Stimulated activated CD8-positive, alpha-beta memory T cell treated with anti-CD3 and anti-CD28 coated beads, Interleukin-7, amount 100 ng/mL, for 4 hours (primary cell): ENCODE results near the gene SLAMF6.
"Not testable (repeated sequence)": the region's sequence is repeated elsewhere in the genome, so short reads cannot be mapped to it uniquely, and the experiment has no call there.

Experiments
- DNase-seq, 2 donors: peaks; one replicate each; pipeline ENCODE4 v3.0.0-alpha.2; 2020; ENCODE audit warnings: low read depth in 2 of 2

Gene SLAMF6

GRCh38 chr1:160522622-160523345 lies at the start of gene SLAMF6:
Gene SLAMF6 (minus strand): TSS chr1:160523255. CDS start chr1:160523192, 63 bp downstream.
- DNase-seq: peak in 1 of 2 donors; percentile 9

- DNase-seq: no peak
Measured at GRCh38 chr1:160570840-160571239, 47.8 kb upstream of the SLAMF6 start.

DNA sequence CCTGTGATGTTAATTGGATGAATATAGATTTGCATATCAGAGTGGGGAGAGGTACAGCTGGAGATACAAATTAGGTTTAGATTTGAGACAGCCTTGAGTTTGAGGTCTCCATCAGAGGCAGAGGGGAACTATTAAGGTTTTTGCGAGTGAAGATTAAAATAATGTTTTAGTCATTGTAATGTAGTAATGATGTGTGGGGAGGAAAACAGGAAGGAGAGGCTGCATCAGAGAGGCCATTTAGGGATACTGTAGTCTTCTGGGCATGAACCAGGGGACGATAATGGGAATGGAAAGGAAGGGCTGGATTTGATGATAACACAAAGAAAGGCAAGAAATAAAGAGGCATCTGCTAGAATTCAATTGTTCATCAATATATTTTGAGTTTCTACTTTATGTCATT lies 46.8 kb upstream of the SLAMF6 start:
- DNase-seq: no peak

GRCh38 chr1:160567858-160568682 lies 45.0 kb upstream of the SLAMF6 start:
- peak; percentile 68 to 77 for DNase-seq

DNA sequence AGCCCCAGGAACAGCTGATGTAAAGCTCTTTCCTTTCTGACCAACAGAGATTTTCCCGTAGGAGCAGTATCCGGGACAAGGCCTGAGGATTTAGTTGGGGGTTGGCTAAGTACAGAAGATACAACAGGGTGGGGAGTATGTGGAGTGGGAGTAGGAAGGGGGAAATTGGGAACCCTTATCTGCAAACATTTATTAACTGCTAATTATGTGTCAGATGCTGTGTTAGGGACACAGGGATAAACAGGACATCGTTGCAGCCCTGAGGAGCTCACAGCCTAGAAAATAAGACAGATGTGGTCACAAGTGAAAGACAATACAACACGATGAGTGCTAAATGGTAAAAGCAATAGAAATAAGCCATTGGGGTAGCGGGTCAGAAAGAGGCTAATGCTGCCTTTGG lies 44.3 kb upstream of the SLAMF6 start:
- no peak for DNase-seq

GRCh38 chr1:160565564-160565963 lies 42.5 kb upstream of the SLAMF6 start:
- no peak for DNase-seq

DNA sequence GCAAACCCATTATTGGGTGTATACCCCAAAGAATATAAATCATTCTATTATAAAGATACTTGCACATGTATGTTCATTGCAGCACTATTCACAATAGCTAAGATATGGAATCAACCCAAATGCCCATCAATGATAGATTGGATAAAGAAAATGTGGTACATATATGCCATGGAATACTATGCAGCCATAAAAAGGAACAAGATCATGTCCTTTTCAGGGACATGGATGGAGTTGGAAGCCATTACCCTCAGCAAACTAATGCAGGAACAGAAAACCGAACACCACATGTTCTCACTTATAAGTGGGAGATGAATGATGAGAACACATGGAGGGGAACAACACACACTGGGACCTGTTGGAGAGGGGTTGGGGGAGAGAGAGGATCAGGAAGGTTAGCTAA lies 40.2 kb upstream of the SLAMF6 start:
- not testable (repeated sequence) for DNase-seq

DNA sequence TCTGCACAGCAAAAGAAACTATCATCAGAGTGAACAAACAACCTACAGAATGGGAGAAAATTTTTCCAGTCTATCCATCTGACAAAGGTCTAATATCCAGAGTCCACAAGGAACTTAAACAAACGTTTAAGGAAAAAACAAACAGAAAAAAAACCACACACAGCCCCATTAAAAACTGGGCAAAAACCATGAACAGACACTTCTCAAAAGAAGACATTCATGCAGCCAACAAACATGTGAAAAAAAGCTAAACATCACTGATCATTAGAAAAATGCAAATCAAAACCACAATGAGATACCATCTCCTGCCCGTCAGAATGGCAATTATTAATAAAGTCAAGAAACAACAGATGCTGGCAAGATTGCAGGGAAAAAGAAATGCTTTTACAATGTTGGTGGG lies 39.7 kb upstream of the SLAMF6 start:
- DNase-seq: not testable (repeated sequence)

GRCh38 chr1:160560806-160561205 lies 37.8 kb upstream of the SLAMF6 start:
- no peak for DNase-seq

- no peak for DNase-seq
Measured at GRCh38 chr1:160560045-160560705, 37.1 kb upstream of the SLAMF6 start.

GRCh38 chr1:160559437-160559836 lies 36.4 kb upstream of the SLAMF6 start:
- not testable (repeated sequence) for DNase-seq

- no peak for DNase-seq
Measured at GRCh38 chr1:160558660-160559380, 35.8 kb upstream of the SLAMF6 start.

DNA sequence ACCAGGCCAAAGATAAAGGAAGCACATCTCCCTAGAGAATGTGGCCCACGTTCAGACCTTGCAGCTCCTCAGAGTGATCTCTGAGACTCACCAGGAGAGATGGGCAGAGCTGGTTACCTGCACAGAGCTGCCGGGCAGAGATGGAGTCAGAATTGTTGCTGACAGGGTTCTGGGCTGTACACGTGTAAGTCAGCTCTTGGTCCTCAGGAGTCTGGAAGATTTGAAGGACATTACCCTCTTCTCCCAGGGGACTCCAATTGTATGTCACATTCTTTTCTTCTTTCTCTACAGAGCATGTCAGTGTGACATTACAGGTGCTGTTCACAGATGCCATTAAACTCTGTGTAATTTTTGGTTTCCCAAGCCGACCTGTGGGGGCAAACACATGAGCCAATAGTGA lies 30.7 kb upstream of the SLAMF6 start:
- no peak for DNase-seq

DNA sequence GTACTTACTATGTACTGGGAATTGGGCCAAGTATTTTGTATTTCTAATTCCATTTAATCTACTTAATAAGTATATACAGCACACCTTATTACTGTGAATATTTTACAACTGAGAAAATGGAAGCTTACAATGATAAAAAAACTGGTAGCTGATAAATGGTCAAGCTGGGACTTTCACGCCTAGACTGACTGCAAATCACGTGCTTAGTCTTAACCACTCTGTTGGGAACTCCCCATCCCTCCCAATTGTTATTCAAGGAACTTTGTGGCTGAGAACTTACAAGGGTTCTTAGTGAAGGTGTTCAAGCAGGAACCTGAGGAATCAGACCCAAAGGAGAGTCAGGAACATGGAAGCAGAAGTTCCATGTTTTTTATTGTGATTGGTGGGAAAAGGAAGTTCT lies 29.4 kb upstream of the SLAMF6 start:
- DNase-seq: no peak

DNA sequence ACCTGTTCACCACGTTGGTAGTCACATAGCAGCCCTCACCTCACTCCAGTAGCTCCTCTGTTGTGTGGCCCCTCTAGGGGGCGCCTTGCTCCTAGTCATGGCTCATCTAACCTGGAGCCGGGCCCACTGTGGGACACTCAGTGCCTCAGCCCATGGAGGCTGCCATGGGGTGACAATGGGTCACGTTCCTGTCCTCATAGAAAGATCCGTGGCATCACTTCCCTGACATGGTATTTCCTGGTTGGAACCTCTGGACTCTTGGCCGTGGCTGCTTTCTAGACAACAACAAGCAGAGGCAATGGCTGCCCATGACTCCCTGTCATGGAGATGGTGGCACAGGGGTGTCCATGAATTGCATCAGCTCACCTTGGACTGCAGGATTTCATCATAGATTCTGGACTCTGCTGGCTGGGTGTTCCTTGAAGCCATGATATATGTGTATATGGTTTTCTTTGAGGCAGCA lies 27.5 kb upstream of the SLAMF6 start:
- peak; percentile 42 to 55 for DNase-seq

DNA sequence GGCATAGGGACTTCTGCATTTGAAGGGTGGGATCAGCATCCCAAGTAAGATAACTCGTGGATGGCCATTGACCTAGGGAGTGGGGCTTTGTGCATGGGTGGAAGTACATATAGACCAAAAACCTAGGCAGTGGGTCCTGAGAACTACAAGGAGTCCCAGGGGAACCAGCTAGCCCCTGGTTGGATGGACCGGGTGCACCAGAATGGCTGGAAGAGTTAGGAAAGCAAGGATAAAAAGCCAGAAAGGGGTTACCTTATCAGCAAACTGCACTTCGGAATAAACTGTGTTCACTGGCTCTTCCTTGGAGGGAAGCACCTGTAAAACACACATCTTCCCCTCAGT lies 26.6 kb upstream of the SLAMF6 start:
- DNase-seq: no peak

DNA sequence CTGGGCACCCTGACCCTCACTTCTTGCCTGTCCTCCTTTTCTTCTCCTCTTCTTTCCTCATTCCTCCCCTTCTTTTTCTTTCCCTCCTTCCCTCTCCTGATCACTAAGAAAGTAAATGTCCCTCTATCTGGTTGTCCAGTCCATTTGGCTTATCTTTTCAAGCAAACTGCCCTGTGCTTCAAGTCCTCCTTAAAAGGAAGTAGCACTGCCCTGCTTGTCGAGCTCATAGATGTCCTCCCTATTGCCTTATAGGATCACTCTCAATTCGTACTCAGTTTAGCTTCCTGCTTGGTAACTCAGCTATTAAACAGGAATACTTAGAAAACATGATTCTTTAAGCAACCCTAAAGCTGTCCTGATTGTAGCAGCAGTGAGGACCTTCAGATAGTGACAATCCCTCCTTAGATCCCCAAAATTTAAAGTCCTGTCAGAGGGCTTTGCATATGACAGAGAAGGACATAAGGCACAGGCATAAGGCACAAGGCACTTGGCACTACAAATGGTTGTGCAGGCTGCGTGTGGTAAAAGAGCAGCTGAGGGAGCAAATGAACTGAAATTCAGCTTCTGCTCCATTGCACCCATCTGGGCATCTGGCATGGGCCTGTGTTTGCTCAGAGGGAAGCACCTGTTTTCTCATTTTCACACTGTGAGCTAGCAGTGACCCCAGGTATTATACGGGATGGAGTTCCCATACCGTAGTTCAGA lies 26.1 kb upstream of the SLAMF6 start:
- no peak for DNase-seq

DNA sequence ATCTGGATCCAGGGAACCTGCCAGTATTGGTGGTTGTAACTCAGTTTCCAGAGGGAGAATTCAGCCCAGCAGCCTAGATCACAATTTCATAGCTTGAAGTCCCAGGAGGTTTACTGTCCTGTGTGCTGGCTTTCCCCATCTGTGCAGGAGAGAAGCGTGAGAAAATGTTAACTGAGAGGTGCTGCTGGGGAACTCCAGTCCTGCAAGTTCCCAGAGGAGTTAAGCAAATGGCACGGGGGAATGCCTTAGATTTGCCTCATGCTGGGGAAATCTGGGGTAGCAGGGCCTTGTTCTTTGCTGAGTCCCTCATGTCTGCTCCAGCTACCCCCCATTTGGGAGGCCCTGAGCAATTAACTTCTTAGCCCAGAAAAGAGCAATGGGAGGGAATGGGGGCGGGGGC lies 25.1 kb upstream of the SLAMF6 start:
- no peak for DNase-seq

DNA sequence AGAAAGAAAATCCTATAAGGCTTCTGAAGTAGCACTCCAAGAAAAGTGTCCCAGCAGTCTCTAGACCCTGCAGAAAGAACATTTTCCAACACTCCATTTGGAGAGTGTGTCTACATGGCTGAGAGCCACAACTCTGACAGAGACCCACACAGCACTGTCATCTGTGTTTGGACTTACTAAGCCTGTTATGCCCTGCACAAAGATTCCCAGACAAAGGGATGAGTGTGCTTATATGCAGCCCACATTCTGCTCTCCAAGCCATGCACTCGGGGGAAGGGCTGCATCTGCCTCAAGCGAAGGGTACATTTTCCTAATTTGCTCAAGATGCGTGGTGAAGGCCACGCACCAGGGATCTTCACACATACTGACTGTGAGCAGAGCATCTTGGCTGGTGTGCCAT lies 24.4 kb upstream of the SLAMF6 start:
- DNase-seq: no peak

DNA sequence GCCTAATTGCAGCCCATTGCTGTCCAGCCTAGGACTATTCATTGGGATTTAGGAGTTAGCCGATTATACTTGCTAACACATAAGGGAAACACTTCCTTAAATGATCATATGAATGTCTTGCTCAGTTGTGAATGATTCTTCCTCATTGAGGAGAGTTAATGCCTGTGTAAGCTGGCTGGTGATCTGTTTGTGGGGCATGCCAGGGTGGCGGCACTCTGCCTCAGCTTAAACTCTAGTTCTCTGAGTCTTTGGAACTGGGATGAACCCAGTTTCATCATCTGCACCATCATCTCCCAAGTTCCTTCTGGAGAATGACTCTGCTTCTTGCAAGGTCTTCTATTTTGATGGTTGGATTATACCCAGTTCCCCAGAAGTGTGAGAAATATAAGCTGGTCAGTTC lies 23.9 kb upstream of the SLAMF6 start:
- DNase-seq: no peak

GRCh38 chr1:160544647-160545046 lies 21.6 kb upstream of the SLAMF6 start:
- DNase-seq: no peak
